Nephron progenitor cell (in vitro differentiated cells): Measurements from ENCODE around the gene KCNMB1.
A peak's percentile ranks its signal among the peaks of the same experiment; 100 is the strongest.

Experiments used
- DNase-seq: peaks from one replicate; pipeline ENCODE4 v3.0.0; 2021
- H3K27ac Mint-ChIP-seq: 2 replicates; pipeline ENCODE4 v1.8.0; 2021; ENCODE audit warnings: mild to moderate bottlenecking, moderate library complexity, mixed read lengths
- H3K27me3 Mint-ChIP-seq: 2 replicates; pipeline ENCODE4 v1.8.0; 2021; ENCODE audit warnings: mild to moderate bottlenecking, low read depth, mixed read lengths; ENCODE audit not compliant: poor library complexity
- H3K36me3 Mint-ChIP-seq: 2 replicates; pipeline ENCODE4 v1.8.0; 2021; ENCODE audit warnings: low read depth, mixed read lengths
- H3K4me1 Mint-ChIP-seq: 2 replicates; pipeline ENCODE4 v1.8.0; 2021; ENCODE audit warnings: mixed read lengths
- H3K4me3 Mint-ChIP-seq: 2 replicates; pipeline ENCODE4 v1.8.0; 2021; ENCODE audit warnings: mild to moderate bottlenecking, moderate library complexity, mixed read lengths
- H3K9me3 Mint-ChIP-seq: 2 replicates; pipeline ENCODE4 v1.8.0; 2021; ENCODE audit warnings: mild to moderate bottlenecking, moderate library complexity, mixed read lengths
- TF ChIP-seq, protein P1 (sequence below): fragments of 200-600 bp; sonication (generic); IDR thresholded peaks from 2 replicates; pipeline ENCODE4 v1.5.0; 2021; ENCODE audit warnings: antibody characterized with exemption

KCNMB1 gene

DNA sequence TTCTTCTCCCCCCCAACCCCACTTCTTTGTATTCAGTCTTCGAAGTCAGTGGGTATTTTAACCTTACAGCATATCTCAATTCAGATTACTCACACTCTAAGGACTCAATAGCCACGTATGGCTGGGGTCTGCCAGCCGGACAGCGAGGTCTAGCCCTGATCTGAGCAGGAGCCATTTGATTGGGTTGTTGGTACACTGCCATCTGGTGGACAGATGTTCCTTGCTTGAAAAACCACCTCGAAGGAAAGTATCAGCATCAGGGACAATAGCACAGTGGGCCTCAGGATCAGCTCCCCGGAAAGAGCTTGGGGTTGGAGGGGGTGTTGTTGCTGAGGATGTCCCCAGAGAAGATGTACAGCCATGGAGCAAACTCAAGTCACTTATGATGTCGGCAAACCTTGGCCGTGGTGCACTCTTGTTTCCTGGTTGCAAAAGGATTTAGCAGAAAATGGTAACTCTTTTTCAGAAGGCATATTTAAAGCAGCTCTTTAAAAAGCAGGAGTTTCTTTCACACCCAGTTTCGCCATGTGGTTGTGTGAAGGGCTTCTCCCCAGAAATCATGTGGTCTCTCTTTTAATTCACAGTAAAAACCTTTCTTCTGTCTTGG lies 31.7 kb upstream of the KCNMB1 start:
- TF ChIP-seq, protein P1, sequence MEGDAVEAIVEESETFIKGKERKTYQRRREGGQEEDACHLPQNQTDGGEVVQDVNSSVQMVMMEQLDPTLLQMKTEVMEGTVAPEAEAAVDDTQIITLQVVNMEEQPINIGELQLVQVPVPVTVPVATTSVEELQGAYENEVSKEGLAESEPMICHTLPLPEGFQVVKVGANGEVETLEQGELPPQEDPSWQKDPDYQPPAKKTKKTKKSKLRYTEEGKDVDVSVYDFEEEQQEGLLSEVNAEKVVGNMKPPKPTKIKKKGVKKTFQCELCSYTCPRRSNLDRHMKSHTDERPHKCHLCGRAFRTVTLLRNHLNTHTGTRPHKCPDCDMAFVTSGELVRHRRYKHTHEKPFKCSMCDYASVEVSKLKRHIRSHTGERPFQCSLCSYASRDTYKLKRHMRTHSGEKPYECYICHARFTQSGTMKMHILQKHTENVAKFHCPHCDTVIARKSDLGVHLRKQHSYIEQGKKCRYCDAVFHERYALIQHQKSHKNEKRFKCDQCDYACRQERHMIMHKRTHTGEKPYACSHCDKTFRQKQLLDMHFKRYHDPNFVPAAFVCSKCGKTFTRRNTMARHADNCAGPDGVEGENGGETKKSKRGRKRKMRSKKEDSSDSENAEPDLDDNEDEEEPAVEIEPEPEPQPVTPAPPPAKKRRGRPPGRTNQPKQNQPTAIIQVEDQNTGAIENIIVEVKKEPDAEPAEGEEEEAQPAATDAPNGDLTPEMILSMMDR = peak; percentile 70
- Mint-ChIP-seq H3K9me3 (no peaks in the 10 kb centered on the region), H3K36me3 (no peaks in the 10 kb centered on the region), H3K4me1 (peaks cover 34% of the 10 kb centered on the region), H3K27me3 (peaks cover 9% of the 10 kb centered on the region), H3K27ac (no peak overlapping the region), H3K4me3 (no peak overlapping the region)
- DNase-seq = peak; percentile 69

DNA sequence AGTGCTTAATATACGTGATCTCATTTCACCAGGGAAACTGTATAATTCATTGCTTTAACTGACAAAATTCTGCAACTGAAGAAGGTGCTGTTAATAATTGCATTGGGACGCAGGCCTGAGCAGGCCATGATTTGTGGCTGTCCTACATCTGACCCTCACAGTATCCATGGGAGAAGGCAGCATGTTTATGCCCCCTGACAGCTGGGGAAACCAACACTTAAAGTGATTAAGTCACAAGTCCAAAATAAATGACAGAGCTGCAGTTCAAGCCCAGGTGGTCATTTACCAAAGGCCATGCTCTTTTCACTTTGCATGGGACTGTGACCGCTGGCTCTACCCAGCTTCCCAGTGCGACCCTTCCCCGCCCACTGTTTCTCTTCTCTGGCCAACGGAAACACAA lies 30.5 kb upstream of the KCNMB1 start:
- Mint-ChIP-seq H3K4me1 (peaks cover 34% of the 10 kb centered on the region), H3K27ac (no peak overlapping the region), H3K36me3 (no peaks in the 10 kb centered on the region), H3K4me3 (no peak overlapping the region), H3K27me3 (peaks cover 9% of the 10 kb centered on the region), H3K9me3 (no peaks in the 10 kb centered on the region)
- TF ChIP-seq, protein P1 = no peak
- no peak for DNase-seq

DNA sequence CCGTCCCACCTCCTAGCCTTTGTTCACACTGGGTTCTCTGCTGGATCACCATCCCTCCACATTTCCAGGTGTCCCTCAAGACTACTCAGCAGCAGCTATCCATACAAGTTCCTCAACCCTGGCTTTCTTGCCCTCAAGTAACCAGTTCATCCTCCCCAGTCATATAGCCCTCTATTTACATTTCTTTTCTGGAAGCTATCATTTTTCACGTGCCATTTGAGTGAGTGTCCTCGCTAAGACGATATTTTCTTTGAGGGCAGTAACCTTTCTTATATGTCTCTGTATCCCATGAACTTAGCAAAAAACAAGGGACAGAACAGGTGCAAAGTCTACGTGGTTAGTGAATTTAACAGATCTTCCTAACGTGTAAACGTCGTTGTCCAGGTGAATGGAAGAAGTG lies 29.6 kb upstream of the KCNMB1 start:
- Mint-ChIP-seq H3K4me1 (peaks cover 34% of the 10 kb centered on the region), H3K27ac (peak overlapping the region; percentile 35), H3K36me3 (no peaks in the 10 kb centered on the region), H3K4me3 (no peak overlapping the region), H3K9me3 (no peaks in the 10 kb centered on the region), H3K27me3 (peaks cover 9% of the 10 kb centered on the region)
- DNase-seq = no peak
- TF ChIP-seq, protein P1 = no peak

DNA sequence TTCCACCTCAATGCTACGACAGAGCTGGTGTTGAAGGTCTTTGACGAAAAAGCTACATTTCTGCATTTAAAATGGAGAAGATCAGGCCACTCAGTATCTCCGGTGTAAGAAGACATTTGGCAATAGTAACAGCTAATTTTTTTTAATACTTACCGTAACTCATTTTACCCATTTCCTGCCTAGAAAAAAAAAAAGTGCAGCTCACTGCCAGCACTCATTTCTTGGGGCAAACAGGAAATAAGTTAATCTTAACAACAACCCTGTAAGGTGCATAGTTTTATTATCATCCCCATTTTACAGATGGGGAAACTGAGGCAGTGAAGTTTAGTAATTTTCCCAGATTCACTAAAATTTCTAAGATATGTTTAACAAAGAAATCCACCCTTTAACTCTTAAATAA lies 27.4 kb upstream of the KCNMB1 start:
- DNase-seq = no peak
- no peaks in the 10 kb centered on the region for H3K36me3 Mint-ChIP-seq
- H3K4me1 Mint-ChIP-seq = peaks cover 27% of the 10 kb centered on the region
- peaks cover 6% of the 10 kb centered on the region for H3K27me3 Mint-ChIP-seq
- H3K4me3 Mint-ChIP-seq = no peak overlapping the region
- H3K9me3 Mint-ChIP-seq = no peaks in the 10 kb centered on the region
- TF ChIP-seq, protein P1 = no peak
- H3K27ac Mint-ChIP-seq = no peak overlapping the region

DNA sequence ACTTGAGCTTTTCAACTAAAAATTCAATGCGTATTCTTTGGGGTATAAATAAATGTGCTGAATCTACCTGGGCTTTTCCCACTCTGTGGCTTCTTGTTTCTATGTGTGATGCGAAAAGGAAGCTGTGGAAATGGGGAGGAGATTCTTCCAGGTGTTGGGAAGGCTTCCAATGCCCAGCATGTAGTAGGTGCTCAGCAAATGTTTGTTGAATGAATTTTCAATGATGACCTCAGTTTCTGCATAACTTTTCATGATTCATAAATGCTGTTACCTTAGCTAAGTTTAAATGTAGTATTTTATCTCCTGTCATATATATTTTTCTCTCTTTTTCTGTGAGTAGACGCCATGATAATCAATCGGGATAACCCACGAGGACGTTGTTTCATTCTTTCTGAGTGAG lies 25.6 kb upstream of the KCNMB1 start:
- no peak for DNase-seq
- Mint-ChIP-seq H3K27ac (no peak overlapping the region), H3K27me3 (peaks cover 6% of the 10 kb centered on the region), H3K9me3 (no peaks in the 10 kb centered on the region), H3K36me3 (no peaks in the 10 kb centered on the region), H3K4me1 (peaks cover 15% of the 10 kb centered on the region), H3K4me3 (no peak overlapping the region)
- TF ChIP-seq, protein P1 = no peak

DNA sequence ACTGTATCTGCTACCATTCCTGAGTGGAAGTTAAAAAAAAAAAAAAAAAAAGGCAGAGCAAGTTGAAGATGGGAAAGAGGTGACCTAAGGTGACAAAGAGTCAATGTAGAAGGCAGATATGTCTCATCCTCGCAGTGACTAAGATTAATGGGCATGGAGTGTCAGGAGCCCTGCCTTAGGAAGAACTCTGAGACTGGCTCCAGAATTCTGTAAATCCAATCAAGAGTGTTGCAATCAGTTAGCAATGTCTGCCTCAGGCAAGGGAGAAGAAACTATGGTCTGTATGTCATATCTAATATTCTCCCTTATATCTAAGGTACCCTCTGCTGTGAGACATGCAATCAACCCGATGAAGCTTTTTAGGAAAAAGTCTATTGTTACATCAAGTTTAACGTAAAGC lies 24.7 kb upstream of the KCNMB1 start:
- peaks cover 6% of the 10 kb centered on the region for H3K27me3 Mint-ChIP-seq
- no peak for DNase-seq
- TF ChIP-seq, protein P1 = no peak
- peaks cover 6% of the 10 kb centered on the region for H3K4me1 Mint-ChIP-seq
- H3K9me3 Mint-ChIP-seq = no peaks in the 10 kb centered on the region
- no peaks in the 10 kb centered on the region for H3K36me3 Mint-ChIP-seq
- no peak overlapping the region for H3K4me3 Mint-ChIP-seq
- no peak overlapping the region for H3K27ac Mint-ChIP-seq
